ENCODE results near the gene GATA2. TPM values are rescaled to one million over a fixed set of nuclear protein-coding genes. Genes with fewer than 3 reads are reported as not detected.

The GATA2 gene
- polyA plus RNA-seq, result 10 to 100 TPM in 1 of 4 donors, 1 to 10 TPM in 2, under 1 TPM in 1; 0.67 to 15.2 (median 1.1) TPM
- long read RNA-seq, donor 1, result 0 reads
- long read RNA-seq, donor 2, result 0 reads
- long read RNA-seq, donor 3, result 0 reads
- long read RNA-seq, donor 4, result 0 reads
- long read RNA-seq, donor 5, result 0 reads
- long read RNA-seq, donor 6, result 0 reads
- long read RNA-seq, donor 7, result 0 reads
- long read RNA-seq, donor 8, result 0 reads
- long read RNA-seq, donor 9, result 0 reads
- long read RNA-seq, donor 10, result 0 reads

GRCh38 chr3:128492671-128493569, at the start of gene GATA2:
Gene GATA2 (minus strand): TSS chr3:128493201. CDS start chr3:128487031, 6,170 bp downstream.
- H3K4me3 ChIP-seq (ENCODE audit: low read depth in 1 of 3, low read length in 3 of 3), result peak within 1 kb of the TSS in 1 of 3 donors; percentile 23
- WGBS, 3 donors, result 2 to 11% (median 9%) methylated on average over 63 to 78 of the region's 78 CpGs
- H3K4me1 ChIP-seq (ENCODE audit: control insufficient read depth in 3 of 3, insufficient read depth in 2 of 3, low read depth in 1 of 3, low read length in 2 of 3), result peaks cover 0 to 31% (median 7%) of the 10 kb centered on the region in 3 donors
- H3K27me3 ChIP-seq (ENCODE audit: control insufficient read depth in 3 of 3, insufficient read depth in 3 of 3, low read length in 3 of 3), result peaks cover 22 to 96% (median 72%) of the 10 kb centered on the region in 3 donors
- no peak for FAIRE-seq
- no peak within 1 kb of the TSS for H3K27ac ChIP-seq (ENCODE audit: low read depth in 1 of 3, low read length in 2 of 3)
- no peaks in the 10 kb centered on the region for H3K36me3 ChIP-seq (ENCODE audit: control insufficient read depth in 3 of 3, insufficient read depth in 2 of 3, low read depth in 1 of 3, low read length in 3 of 3)
- DNase-seq, result peak in 1 of 2 donors; percentile 68
- no peaks in the 10 kb centered on the region for H3K9me3 ChIP-seq (ENCODE audit: control insufficient read depth in 2 of 2, insufficient read depth in 1 of 2, low read depth in 1 of 2, low read length in 1 of 2)

- no peak for FAIRE-seq
- H3K9me3 ChIP-seq (ENCODE audit: control insufficient read depth in 2 of 2, insufficient read depth in 1 of 2, low read depth in 1 of 2, low read length in 1 of 2), result peaks cover 0 to 3% of the 10 kb centered on the region in 2 donors
Observed at GRCh38 chr3:128541246-128541645, 48.2 kb upstream of the GATA2 start.

GRCh38 chr3:128539376-128539775, 46.4 kb upstream of the GATA2 start:
- no peak overlapping the region for H3K27ac ChIP-seq (ENCODE audit: low read depth in 1 of 3, low read length in 2 of 3)
- H3K4me1 ChIP-seq (ENCODE audit: control insufficient read depth in 3 of 3, insufficient read depth in 2 of 3, low read depth in 1 of 3, low read length in 2 of 3), result no peaks in the 10 kb centered on the region
- H3K9me3 ChIP-seq (ENCODE audit: control insufficient read depth in 2 of 2, insufficient read depth in 1 of 2, low read depth in 1 of 2, low read length in 1 of 2), result peaks cover 0 to 3% of the 10 kb centered on the region in 2 donors
- DNase-seq, result no peak
- WGBS, 3 donors, result 87 to 94% (median 89%) methylated on average over 3 of the region's 3 CpGs
- peaks cover 0 to 15% (median 4%) of the 10 kb centered on the region in 3 donors for H3K27me3 ChIP-seq (ENCODE audit: control insufficient read depth in 3 of 3, insufficient read depth in 3 of 3, low read length in 3 of 3)
- FAIRE-seq, result no peak
- H3K36me3 ChIP-seq (ENCODE audit: control insufficient read depth in 3 of 3, insufficient read depth in 2 of 3, low read depth in 1 of 3, low read length in 3 of 3), result no peaks in the 10 kb centered on the region
- no peak overlapping the region for H3K4me3 ChIP-seq (ENCODE audit: low read depth in 1 of 3, low read length in 3 of 3)

More at GRCh38 chr3:128541246-128541645, 48.2 kb upstream of the GATA2 start:
- no peaks in the 10 kb centered on the region for H3K36me3 ChIP-seq (ENCODE audit: control insufficient read depth in 3 of 3, insufficient read depth in 2 of 3, low read depth in 1 of 3, low read length in 3 of 3)
- WGBS, 3 donors, result 63 to 82% (median 77%) methylated on average over 2 of the region's 2 CpGs
- no peaks in the 10 kb centered on the region for H3K4me1 ChIP-seq (ENCODE audit: control insufficient read depth in 3 of 3, insufficient read depth in 2 of 3, low read depth in 1 of 3, low read length in 2 of 3)
- no peak overlapping the region for H3K4me3 ChIP-seq (ENCODE audit: low read depth in 1 of 3, low read length in 3 of 3)
- DNase-seq, result no peak
- peaks cover 0 to 11% (median 2%) of the 10 kb centered on the region in 3 donors for H3K27me3 ChIP-seq (ENCODE audit: control insufficient read depth in 3 of 3, insufficient read depth in 3 of 3, low read length in 3 of 3)
- H3K27ac ChIP-seq (ENCODE audit: low read depth in 1 of 3, low read length in 2 of 3), result no peak overlapping the region

- Histone ChIP-seq H3K4me3 (ENCODE audit: low read depth in 1 of 3, low read length in 3 of 3) (no peak overlapping the region), H3K36me3 (ENCODE audit: control insufficient read depth in 3 of 3, insufficient read depth in 2 of 3, low read depth in 1 of 3, low read length in 3 of 3) (no peaks in the 10 kb centered on the region), H3K27ac (ENCODE audit: low read depth in 1 of 3, low read length in 2 of 3) (no peak overlapping the region), H3K27me3 (ENCODE audit: control insufficient read depth in 3 of 3, insufficient read depth in 3 of 3, low read length in 3 of 3) (peaks cover 0 to 14% (median 5%) of the 10 kb centered on the region in 3 donors), H3K4me1 (ENCODE audit: control insufficient read depth in 3 of 3, insufficient read depth in 2 of 3, low read depth in 1 of 3, low read length in 2 of 3) (no peaks in the 10 kb centered on the region), H3K9me3 (ENCODE audit: control insufficient read depth in 2 of 2, insufficient read depth in 1 of 2, low read depth in 1 of 2, low read length in 1 of 2) (no peaks in the 10 kb centered on the region)
- 55 to 66% (median 62%) methylated on average over 4 of the region's 4 CpGs for whole genome bisulfite sequencing, 3 donors
- FAIRE-seq (no peak), DNase-seq (no peak)
Observed at GRCh38 chr3:128537091-128537703, 44.2 kb upstream of the GATA2 start.

- Histone ChIP-seq H3K27ac (ENCODE audit: low read depth in 1 of 3, low read length in 2 of 3) (no peak overlapping the region), H3K4me1 (ENCODE audit: control insufficient read depth in 3 of 3, insufficient read depth in 2 of 3, low read depth in 1 of 3, low read length in 2 of 3) (no peaks in the 10 kb centered on the region), H3K27me3 (ENCODE audit: control insufficient read depth in 3 of 3, insufficient read depth in 3 of 3, low read length in 3 of 3) (peaks cover 0 to 4% (median 4%) of the 10 kb centered on the region in 3 donors), H3K36me3 (ENCODE audit: control insufficient read depth in 3 of 3, insufficient read depth in 2 of 3, low read depth in 1 of 3, low read length in 3 of 3) (no peaks in the 10 kb centered on the region), H3K4me3 (ENCODE audit: low read depth in 1 of 3, low read length in 3 of 3) (no peak overlapping the region), H3K9me3 (ENCODE audit: control insufficient read depth in 2 of 2, insufficient read depth in 1 of 2, low read depth in 1 of 2, low read length in 1 of 2) (no peaks in the 10 kb centered on the region)
- DNase-seq (no peak), FAIRE-seq (no peak)
- WGBS, 3 donors, result 40 to 56% (median 48%) methylated on average over 9 of the region's 9 CpGs
Observed at GRCh38 chr3:128532012-128532983, 39.3 kb upstream of the GATA2 start.

- Histone ChIP-seq H3K9me3 (ENCODE audit: control insufficient read depth in 2 of 2, insufficient read depth in 1 of 2, low read depth in 1 of 2, low read length in 1 of 2) (no peaks in the 10 kb centered on the region), H3K27ac (ENCODE audit: low read depth in 1 of 3, low read length in 2 of 3) (no peak overlapping the region), H3K27me3 (ENCODE audit: control insufficient read depth in 3 of 3, insufficient read depth in 3 of 3, low read length in 3 of 3) (peaks cover 0 to 25% (median 2%) of the 10 kb centered on the region in 3 donors), H3K4me1 (ENCODE audit: control insufficient read depth in 3 of 3, insufficient read depth in 2 of 3, low read depth in 1 of 3, low read length in 2 of 3) (no peaks in the 10 kb centered on the region), H3K4me3 (ENCODE audit: low read depth in 1 of 3, low read length in 3 of 3) (no peak overlapping the region), H3K36me3 (ENCODE audit: control insufficient read depth in 3 of 3, insufficient read depth in 2 of 3, low read depth in 1 of 3, low read length in 3 of 3) (no peaks in the 10 kb centered on the region)
- 55 to 65% (median 58%) methylated on average over 10 of the region's 10 CpGs for WGBS, 3 donors
- no peak for DNase-seq
- no peak for FAIRE-seq
Observed at GRCh38 chr3:128524374-128525299, 31.6 kb upstream of the GATA2 start.

- Histone ChIP-seq H3K36me3 (ENCODE audit: control insufficient read depth in 3 of 3, insufficient read depth in 2 of 3, low read depth in 1 of 3, low read length in 3 of 3) (no peaks in the 10 kb centered on the region), H3K27me3 (ENCODE audit: control insufficient read depth in 3 of 3, insufficient read depth in 3 of 3, low read length in 3 of 3) (peaks cover 0 to 33% (median 2%) of the 10 kb centered on the region in 3 donors), H3K27ac (ENCODE audit: low read depth in 1 of 3, low read length in 2 of 3) (no peak overlapping the region), H3K4me3 (ENCODE audit: low read depth in 1 of 3, low read length in 3 of 3) (no peak overlapping the region), H3K9me3 (ENCODE audit: control insufficient read depth in 2 of 2, insufficient read depth in 1 of 2, low read depth in 1 of 2, low read length in 1 of 2) (no peaks in the 10 kb centered on the region), H3K4me1 (ENCODE audit: control insufficient read depth in 3 of 3, insufficient read depth in 2 of 3, low read depth in 1 of 3, low read length in 2 of 3) (no peaks in the 10 kb centered on the region)
- 86 to 93% (median 90%) methylated on average over 16 of the region's 16 CpGs for WGBS, 3 donors
- FAIRE-seq, result no peak
- DNase-seq, result no peak
Observed at GRCh38 chr3:128523591-128523990, 30.6 kb upstream of the GATA2 start.
